Naive thymus-derived CD4-positive, alpha-beta T cell (primary cell): ENCODE data around the gene GTF3C4. TPM values are rescaled to one million over a fixed set of nuclear protein-coding genes. Genes with fewer than 3 reads are reported as not detected.

Experiments
- ATAC-seq: fragments of 150-1000 bp; cut with Tn5 transposase; 2 replicates; pipeline ENCODE4 v1.10.0; 2021; ENCODE audit warnings: mild to moderate bottlenecking, moderate library complexity
- CTCF ChIA-PET: fragments of 350-600 bp; sonication (Branson Sonifier 250); formaldehyde crosslinking; loops from one replicate; lab custom pipeline; 2021; ENCODE audit warnings: antibody characterized with exemption; lab: Charles Lee
- POLR2A ChIA-PET: fragments of 350-600 bp; sonication (Branson Sonifier 250); formaldehyde crosslinking; loops from one replicate; lab custom pipeline; 2021; ENCODE audit warnings: antibody characterized with exemption, inconsistent platforms; lab: Charles Lee
- DNase-seq, 9 donors: peaks; one replicate each; pipeline versions ENCODE4 v3.0.0 to v3.0.0-alpha.2; 2020 to 2022; ENCODE audit warnings: mixed read lengths in 1 of 9
- H3K27ac ChIP-seq: one replicate; pipeline ENCODE4 v1.7.0; 2013; ENCODE audit warnings: mild to moderate bottlenecking, low read depth, low read length, moderate library complexity
- H3K27me3 ChIP-seq, 2 donors: one replicate each; pipeline ENCODE4 v1.7.0; 2013; ENCODE audit warnings: low read length in 2 of 2, mild to moderate bottlenecking in 2 of 2, moderate library complexity in 2 of 2; ENCODE audit not compliant: control insufficient read depth in 2 of 2, insufficient read depth in 2 of 2
- H3K36me3 ChIP-seq, 3 experiments: 1 replicate in 2 of 3; 2 replicates in 1 of 3; pipeline ENCODE4 v1.7.0; 2013; ENCODE audit warnings: low read length in 3 of 3, mild to moderate bottlenecking in 3 of 3, moderate library complexity in 1 of 3; ENCODE audit not compliant: insufficient read depth in 3 of 3, control insufficient read depth in 2 of 3
- H3K4me1 ChIP-seq, 2 donors: one replicate each; pipeline ENCODE4 v1.7.0; 2013; ENCODE audit warnings: low read length in 2 of 2, mild to moderate bottlenecking in 2 of 2, moderate library complexity in 1 of 2; ENCODE audit not compliant: control insufficient read depth in 2 of 2, insufficient read depth in 2 of 2
- H3K4me3 ChIP-seq: 2 replicates; pipeline ENCODE4 v1.7.0; 2013; ENCODE audit warnings: mild to moderate bottlenecking, low read length
- H3K9me3 ChIP-seq, 3 experiments: 1 replicate in 2 of 3; 2 replicates in 1 of 3; pipeline ENCODE4 v1.7.0; 2013; ENCODE audit warnings: low read length in 3 of 3; ENCODE audit not compliant: control insufficient read depth in 2 of 3
- H3K27ac Mint-ChIP-seq, 9 donors: one replicate each; pipeline ENCODE4 v1.8.0; 2020 to 2022; ENCODE audit warnings: mixed read lengths in 9 of 9, mild to moderate bottlenecking in 8 of 9, moderate library complexity in 5 of 9, inconsistent platforms in 2 of 9
- H3K27me3 Mint-ChIP-seq, 5 donors: one replicate each; pipeline ENCODE4 v1.8.0; 2021 to 2022; ENCODE audit warnings: mixed read lengths in 5 of 5, mild to moderate bottlenecking in 1 of 5
- H3K36me3 Mint-ChIP-seq, 5 donors: one replicate each; pipeline ENCODE4 v1.8.0; 2020 to 2022; ENCODE audit warnings: mixed read lengths in 5 of 5, mild to moderate bottlenecking in 3 of 5, inconsistent platforms in 1 of 5
- H3K4me1 Mint-ChIP-seq, 7 donors: one replicate each; pipeline ENCODE4 v1.8.0; 2020 to 2022; ENCODE audit warnings: mixed read lengths in 7 of 7, mild to moderate bottlenecking in 3 of 7, inconsistent platforms in 1 of 7
- H3K4me3 Mint-ChIP-seq, 10 donors: one replicate each; pipeline ENCODE4 v1.8.0; 2020 to 2022; ENCODE audit warnings: mild to moderate bottlenecking in 10 of 10, mixed read lengths in 10 of 10, moderate library complexity in 6 of 10, inconsistent platforms in 2 of 10
- H3K9me3 Mint-ChIP-seq, 11 donors: one replicate each; pipeline ENCODE4 v1.8.0; 2020 to 2022; ENCODE audit warnings: mixed read lengths in 11 of 11, mild to moderate bottlenecking in 4 of 11, inconsistent platforms in 1 of 11, moderate library complexity in 1 of 11
- intact Hi-C, 2 donors: fragments of 100-400 bp; cut with micrococcal nuclease; formaldehyde crosslinking; loops; one replicate each; pipeline ENCODE4 v1.15.1; 2023
- polyA plus RNA-seq, 2 donors: library from polyadenylated mRNA; unstranded; fragments of 300-500 nt; fragmentation: Illumina TruSeq; gene quantifications; one replicate each; pipeline ENCODE4 v1.2.3, GENCODE V29; 2021
- total RNA-seq, 6 experiments: library from RNA in 5 of 6; stranded (reverse) in 5 of 6; gene quantifications; 1 replicate in 5 of 6; 2 replicates in 1 of 6; pipeline ENCODE4 v1.2.3 and lab custom pipeline; 2021 to 2026

The GTF3C4 gene
- total and polyA plus RNA-seq, 7 experiments from 2014 or later = 3.6 to 16.7 (median 12.8) TPM

DNA sequence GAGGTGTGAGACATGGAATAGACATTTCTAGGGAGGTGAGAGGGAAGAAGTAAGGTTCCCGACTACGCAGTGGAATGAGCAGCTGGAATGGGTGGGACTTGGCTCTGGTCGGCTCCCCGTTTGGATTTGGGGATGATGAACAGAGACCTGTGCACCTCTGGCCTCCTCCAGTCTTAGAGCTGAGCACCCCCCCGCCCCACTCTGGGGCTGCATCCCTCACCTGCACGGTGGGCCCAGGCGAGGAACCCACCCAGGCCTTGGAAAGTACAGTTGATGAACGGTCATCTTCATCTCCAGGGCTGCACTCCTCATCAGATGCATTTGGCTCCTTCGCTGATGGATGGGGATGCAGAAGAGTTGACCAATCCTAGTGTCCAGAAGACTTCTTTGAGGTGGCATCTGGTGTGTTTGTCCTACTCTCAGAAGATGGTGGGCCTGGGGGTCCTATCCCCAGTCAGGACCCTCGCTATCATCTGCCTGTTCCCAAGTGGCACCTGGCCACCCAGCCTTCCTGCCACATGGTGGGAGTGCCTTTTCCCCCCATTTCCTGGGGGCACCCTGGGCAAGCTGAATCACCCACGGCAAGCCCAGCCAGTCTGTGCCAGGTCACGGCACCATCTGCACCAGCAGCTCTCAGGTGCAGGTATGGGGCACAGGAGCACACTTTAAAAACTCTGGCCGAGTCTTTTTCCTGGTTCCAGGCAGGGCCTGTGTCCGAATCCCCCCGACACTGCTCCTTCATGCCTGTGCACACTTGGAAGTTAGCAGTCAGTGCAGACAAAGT is 70.5 kb downstream of the GTF3C4 start:
- ATAC-seq (no peak), DNase-seq (no peak)
- intact Hi-C loops = no loop called here
- Mint-ChIP-seq H3K27ac (no peak overlapping the region), H3K4me1 (peaks cover 0 to 15% (median 4%) of the 10 kb centered on the region in 7 donors), H3K4me3 (no peak overlapping the region), H3K27me3 (peaks cover 42 to 59% (median 44%) of the 10 kb centered on the region in 5 donors), H3K9me3 (no peaks in the 10 kb centered on the region), H3K36me3 (no peaks in the 10 kb centered on the region)
- POLR2A ChIA-PET = no interaction called here
- no peaks in the 10 kb centered on the region for H3K36me3 ChIP-seq
- H3K4me3 ChIP-seq = no peak overlapping the region
- no peaks in the 10 kb centered on the region for H3K4me1 ChIP-seq
- H3K27ac ChIP-seq = no peak overlapping the region
- CTCF ChIA-PET = no interaction called here
- H3K9me3 ChIP-seq = no peaks in the 10 kb centered on the region
- peaks cover 2 to 17% of the 10 kb centered on the region in 2 donors for H3K27me3 ChIP-seq

GRCh38 chr9:132742821-132743311 is 72.6 kb downstream of the GTF3C4 start:
- Mint-ChIP-seq H3K27me3 (peaks cover 39 to 69% (median 45%) of the 10 kb centered on the region in 5 donors), H3K4me1 (peaks cover 0 to 15% (median 4%) of the 10 kb centered on the region in 7 donors), H3K27ac (no peak overlapping the region), H3K36me3 (no peaks in the 10 kb centered on the region), H3K4me3 (no peak overlapping the region), H3K9me3 (no peaks in the 10 kb centered on the region)
- Histone ChIP-seq H3K27ac (no peak overlapping the region), H3K4me3 (no peak overlapping the region), H3K27me3 (peaks cover 3 to 17% of the 10 kb centered on the region in 2 donors), H3K36me3 (no peaks in the 10 kb centered on the region), H3K4me1 (no peaks in the 10 kb centered on the region), H3K9me3 (no peaks in the 10 kb centered on the region)
- ChIA-PET CTCF (interaction anchor here (0.6 kb wide), 1 partner anchor 32 kb away, joined by 3 read pairs; no protein-coding TSS in a partner anchor), POLR2A (no interaction called here)
- ATAC-seq = no peak
- DNase-seq = no peak
- intact Hi-C loops = no loop called here

- H3K27ac ChIP-seq = no peak overlapping the region
- CTCF ChIA-PET = no interaction called here
- Mint-ChIP-seq H3K36me3 (no peaks in the 10 kb centered on the region), H3K4me3 (no peak overlapping the region), H3K9me3 (no peaks in the 10 kb centered on the region), H3K27ac (no peak overlapping the region), H3K27me3 (peaks cover 39 to 69% (median 49%) of the 10 kb centered on the region in 5 donors), H3K4me1 (peaks cover 0 to 15% (median 4%) of the 10 kb centered on the region in 7 donors)
- intact Hi-C loops = no loop called here
- H3K9me3 ChIP-seq = no peaks in the 10 kb centered on the region
- H3K4me3 ChIP-seq = no peak overlapping the region
- ATAC-seq (no peak), DNase-seq (no peak)
- H3K27me3 ChIP-seq = peaks cover 3 to 17% of the 10 kb centered on the region in 2 donors
- no peaks in the 10 kb centered on the region for H3K4me1 ChIP-seq
- POLR2A ChIA-PET = no interaction called here
- no peaks in the 10 kb centered on the region for H3K36me3 ChIP-seq
Observed at GRCh38 chr9:132743931-132744479, 73.7 kb downstream of the GTF3C4 start.

Other genes with a start within 250 kb of the GTF3C4 start
- gene BARHL1, start 87.9 kb upstream of the GTF3C4 start, total RNA-seq = not detected
- gene BARHL1, start 87.9 kb upstream of the GTF3C4 start, polyA plus RNA-seq = not detected
- gene DDX31, start 481 bp upstream of the GTF3C4 start, total RNA-seq = 10 to 100 TPM; 13.9 to 28.0 (median 18.7) TPM
- gene DDX31, start 481 bp upstream of the GTF3C4 start, polyA plus RNA-seq = 10 to 100 TPM in 1 of 2 donors, 1 to 10 TPM in 1; 8.2 to 13.2 TPM
- under 1 TPM in 2 of 5 experiments, not detected in 3; 0.10 to 0.20 TPM for gene AK8, start 207.8 kb downstream of the GTF3C4 start, total RNA-seq
- under 1 TPM in 1 of 2 donors, not detected in 1; 0.12 TPM for gene AK8, start 207.8 kb downstream of the GTF3C4 start, polyA plus RNA-seq
- gene SPACA9, start 208.4 kb downstream of the GTF3C4 start, total RNA-seq = 1 to 10 TPM in 4 of 5 experiments, under 1 TPM in 1; 0.61 to 2.5 (median 1.1) TPM
- 1 to 10 TPM; 2.2 to 3.1 TPM for gene SPACA9, start 208.4 kb downstream of the GTF3C4 start, polyA plus RNA-seq